ENCODE data around the gene GPR150.

The GPR150 gene

DNA sequence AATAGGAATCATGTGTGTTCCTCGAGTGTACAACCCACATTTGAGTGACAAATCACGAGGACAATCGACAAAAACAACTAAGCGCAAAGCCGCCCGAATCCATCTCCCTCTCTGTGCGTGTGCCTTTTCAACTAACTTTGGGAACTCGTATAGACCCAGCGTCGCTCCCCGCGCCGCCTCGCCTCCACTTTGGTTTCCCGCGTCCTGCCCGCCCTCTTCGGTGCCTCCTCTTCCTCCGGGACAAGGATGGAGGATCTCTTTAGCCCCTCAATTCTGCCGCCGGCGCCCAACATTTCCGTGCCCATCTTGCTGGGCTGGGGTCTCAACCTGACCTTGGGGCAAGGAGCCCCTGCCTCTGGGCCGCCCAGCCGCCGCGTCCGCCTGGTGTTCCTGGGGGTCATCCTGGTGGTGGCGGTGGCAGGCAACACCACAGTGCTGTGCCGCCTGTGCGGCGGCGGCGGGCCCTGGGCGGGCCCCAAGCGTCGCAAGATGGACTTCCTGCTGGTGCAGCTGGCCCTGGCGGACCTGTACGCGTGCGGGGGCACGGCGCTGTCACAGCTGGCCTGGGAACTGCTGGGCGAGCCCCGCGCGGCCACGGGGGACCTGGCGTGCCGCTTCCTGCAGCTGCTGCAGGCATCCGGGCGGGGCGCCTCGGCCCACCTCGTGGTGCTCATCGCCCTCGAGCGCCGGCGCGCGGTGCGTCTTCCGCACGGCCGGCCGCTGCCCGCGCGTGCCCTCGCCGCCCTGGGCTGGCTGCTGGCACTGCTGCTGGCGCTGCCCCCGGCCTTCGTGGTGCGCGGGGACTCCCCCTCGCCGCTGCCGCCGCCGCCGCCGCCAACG lies at the start of gene GPR150:
GPR150 (plus strand) TSS at position 58 of the 840 bp plus-strand sequence; CDS start at position 247, 189 bp downstream.
- peak; percentile 70 for DNase-seq

DNA sequence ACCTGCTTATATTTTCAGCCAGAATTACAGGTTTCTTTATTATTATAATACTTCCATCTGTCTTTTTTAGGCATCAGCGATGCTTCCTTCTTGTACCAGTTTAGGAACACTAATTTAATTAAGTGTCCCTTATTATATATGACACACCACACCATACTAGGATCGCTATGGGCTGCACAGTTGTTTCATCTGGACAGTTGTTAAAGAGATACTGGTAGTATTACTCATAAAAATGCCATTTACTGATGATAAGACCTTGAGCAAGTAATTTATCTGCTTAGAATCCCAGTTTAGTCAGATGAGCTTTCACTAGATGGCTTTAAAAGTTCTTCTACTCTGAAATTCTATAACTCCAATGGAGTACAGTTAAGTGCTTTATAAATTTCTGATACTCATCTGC lies 47.9 kb upstream of the GPR150 start:
- no peak for DNase-seq

- no peak for DNase-seq
Observed at GRCh38 chr5:95581576-95581975, 38.3 kb upstream of the GPR150 start.

- no peak for DNase-seq
Observed at GRCh38 chr5:95583992-95584391, 35.9 kb upstream of the GPR150 start.

GRCh38 chr5:95590880-95591279 lies 29.0 kb upstream of the GPR150 start:
- DNase-seq: no peak

GRCh38 chr5:95591490-95591901 lies 28.4 kb upstream of the GPR150 start:
- no peak for DNase-seq

GRCh38 chr5:95595289-95595931 lies 24.5 kb upstream of the GPR150 start:
- no peak for DNase-seq

DNA sequence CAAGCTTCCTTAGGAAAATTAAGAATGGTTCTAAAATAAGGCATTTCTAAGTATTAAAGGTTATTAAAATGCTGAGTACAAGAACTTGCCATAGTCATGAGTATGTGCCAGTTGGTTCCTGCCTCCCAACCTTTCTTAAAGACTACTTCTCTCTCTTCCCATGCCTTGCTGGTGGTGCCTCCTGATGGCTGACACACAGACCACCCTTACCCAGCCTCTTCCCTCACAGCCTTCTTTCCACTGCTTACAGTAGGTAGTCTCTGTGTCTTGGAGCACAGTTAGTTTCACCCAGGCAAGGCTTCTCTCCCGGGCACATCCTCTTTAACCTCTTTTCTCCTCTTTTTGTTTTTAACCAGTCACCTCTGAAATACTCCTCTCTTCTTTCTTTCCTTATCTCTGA lies 20.6 kb upstream of the GPR150 start:
- DNase-seq: no peak

DNA sequence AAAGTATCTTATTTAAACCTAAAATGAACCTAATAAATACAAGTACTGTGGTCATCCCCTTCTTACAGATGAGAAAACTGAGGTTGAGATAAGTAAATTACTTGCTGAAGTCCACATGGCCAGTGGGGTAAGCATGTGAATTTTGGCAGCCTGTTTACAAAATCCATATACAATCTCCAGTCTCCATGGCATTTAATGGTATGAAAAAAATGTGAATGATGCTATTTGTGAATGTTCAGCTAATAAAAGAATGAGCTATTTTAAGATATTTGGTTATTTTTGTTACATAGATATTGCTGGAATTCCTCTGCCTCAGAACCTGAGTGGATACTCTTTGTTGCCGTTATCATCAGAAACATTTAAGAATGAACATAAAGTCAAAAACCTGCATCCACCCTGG lies 19.3 kb upstream of the GPR150 start:
- no peak for DNase-seq

GRCh38 chr5:95605786-95606185 lies 14.1 kb upstream of the GPR150 start:
- DNase-seq: no peak

DNA sequence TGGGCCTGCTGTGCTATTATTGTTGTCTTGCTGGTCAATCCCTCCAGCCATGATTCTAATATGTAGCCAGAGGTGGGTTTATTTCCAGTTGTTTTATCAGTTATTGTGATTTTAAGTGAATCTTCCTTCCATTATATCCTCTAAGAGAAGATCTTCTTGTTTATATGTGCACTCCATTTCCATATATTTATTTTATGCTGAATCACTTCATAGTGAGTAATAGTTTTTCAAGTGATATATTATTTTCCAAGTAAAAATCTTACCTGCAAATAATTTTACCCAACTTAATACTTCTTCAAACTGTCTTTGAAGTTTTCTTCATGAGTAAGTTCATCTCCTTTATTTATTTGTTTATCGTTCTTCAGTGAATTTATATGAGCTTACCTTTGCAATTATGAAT lies 13.5 kb upstream of the GPR150 start:
- no peak for DNase-seq

- no peak for DNase-seq
Observed at GRCh38 chr5:95609711-95610110, 10.2 kb upstream of the GPR150 start.

GRCh38 chr5:95610546-95610945 lies 9.3 kb upstream of the GPR150 start:
- DNase-seq: no peak

- DNase-seq: no peak
Observed at GRCh38 chr5:95611396-95611795, 8.5 kb upstream of the GPR150 start.

GRCh38 chr5:95613514-95613913 lies 6.4 kb upstream of the GPR150 start:
- no peak for DNase-seq

- DNase-seq: no peak
Observed at GRCh38 chr5:95615164-95615467, 4.8 kb upstream of the GPR150 start.

DNA sequence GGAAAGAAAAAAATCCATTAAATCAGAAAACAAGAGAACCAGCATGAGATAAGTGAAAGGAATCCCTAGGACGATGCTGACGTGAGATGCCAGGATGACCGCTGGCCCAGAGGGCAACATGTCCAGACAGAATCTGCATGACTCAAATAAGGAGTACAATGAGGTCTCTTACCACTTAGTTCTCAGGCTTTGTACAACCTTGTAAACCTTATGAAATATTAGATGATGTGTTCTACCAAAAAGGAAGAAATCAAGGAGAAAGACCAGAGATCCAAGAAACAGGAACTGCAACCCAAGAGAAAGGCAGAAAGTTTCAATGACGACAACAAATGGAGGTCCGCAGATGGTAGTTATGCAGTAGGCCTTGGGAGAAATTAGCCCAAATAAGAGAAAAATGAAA lies 2.8 kb upstream of the GPR150 start:
- no peak for DNase-seq

- no peak for DNase-seq
Observed at GRCh38 chr5:95619096-95619495, 791 bp upstream of the GPR150 start.

- no peak for DNase-seq
Observed at GRCh38 chr5:95619514-95620029, 315 bp upstream of the GPR150 start.

GRCh38 chr5:95620870-95621838 lies 1.3 kb downstream of the GPR150 start:
- peak; percentile 51 for DNase-seq

DNA sequence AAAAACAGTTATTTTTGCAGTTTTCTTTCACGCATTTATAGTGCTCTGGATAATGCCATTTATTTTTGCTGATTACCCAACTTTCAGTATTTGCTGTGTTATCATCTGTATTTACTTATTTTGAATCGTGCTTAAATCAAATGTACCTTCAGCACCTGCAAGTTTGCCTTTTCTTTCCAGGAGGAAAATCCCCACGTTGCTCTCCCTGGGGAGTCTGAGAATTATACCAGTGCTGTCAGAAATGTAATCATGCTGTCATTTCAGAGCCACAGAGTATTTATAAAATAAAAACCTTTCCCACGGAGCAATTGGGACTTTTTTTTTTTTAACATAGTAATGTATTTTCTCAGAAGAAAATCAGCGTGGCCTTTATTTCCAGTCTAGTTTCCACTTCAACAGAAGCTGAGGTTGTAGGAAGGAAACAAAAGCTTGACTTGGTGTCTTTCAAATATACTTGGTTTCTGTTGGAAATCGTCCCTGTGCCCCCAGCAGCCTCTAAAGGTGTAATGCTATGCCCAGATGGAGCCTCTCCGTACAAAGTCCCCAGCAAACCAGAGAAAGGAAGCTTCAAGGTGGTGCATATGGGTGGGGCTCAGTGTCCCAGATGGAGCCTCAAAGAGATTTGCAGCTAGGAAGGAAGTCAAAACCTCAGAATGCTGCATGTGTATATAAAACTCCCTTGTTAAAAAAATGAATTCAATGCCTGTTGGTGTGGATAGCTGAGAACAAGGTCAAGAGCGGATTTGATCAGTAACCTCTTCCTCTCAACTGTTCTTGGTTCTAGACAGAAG lies 2.1 kb downstream of the GPR150 start:
- no peak for DNase-seq

DNA sequence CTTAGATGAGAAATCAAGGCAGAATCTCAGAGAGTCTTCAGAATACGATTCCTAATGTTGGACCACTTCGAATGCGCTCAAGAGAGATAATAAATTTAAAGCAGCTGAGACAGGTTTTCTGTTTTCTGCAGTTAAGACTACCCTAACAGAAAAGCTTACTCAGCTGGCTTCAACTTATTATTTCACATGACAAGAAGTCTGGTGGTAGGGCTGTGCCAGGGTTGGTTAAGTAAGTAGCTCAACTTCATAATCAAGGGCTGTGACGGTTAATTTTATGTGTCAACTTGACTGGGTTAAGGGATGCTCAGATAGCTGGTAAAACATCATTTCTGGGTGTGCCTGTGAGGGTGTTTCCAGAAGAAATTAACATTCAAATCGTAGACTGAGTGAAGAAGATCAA lies 3.8 kb downstream of the GPR150 start:
- DNase-seq: no peak

Measured in stimulated activated CD4-positive, alpha-beta T cell treated with anti-CD3 and anti-CD28 coated beads, Interleukin-4, amount 100 ng/mL, for 1 hour (primary cell).